Trophoblast cell (in vitro differentiated cells and primary cell): ENCODE results near the gene ZNF366.

Source experiments
- DNase-seq, 2 donors: peaks; one replicate each; pipeline ENCODE4 v3.0.0-alpha.2; 2016
- H2AFZ ChIP-seq: 2 replicates; pipeline ENCODE4 v1.6.1; 2013; ENCODE audit warnings: low read length, moderate library complexity, mild to moderate bottlenecking; ENCODE audit not compliant: insufficient read depth, poor library complexity
- H2AK5ac ChIP-seq: 2 replicates; pipeline ENCODE4 v1.6.1; 2013; ENCODE audit warnings: mild to moderate bottlenecking, low read length
- H2BK120ac ChIP-seq: 2 replicates; pipeline ENCODE4 v1.6.1; 2013; ENCODE audit warnings: low read length, mild to moderate bottlenecking, moderate library complexity; ENCODE audit not compliant: insufficient read depth, poor library complexity
- H2BK12ac ChIP-seq: 2 replicates; pipeline ENCODE4 v1.6.1; 2013; ENCODE audit warnings: mild to moderate bottlenecking, low read length, moderate library complexity
- H2BK5ac ChIP-seq: 2 replicates; pipeline ENCODE4 v1.6.1; 2013; ENCODE audit warnings: low read length, low read depth, moderate library complexity, mild to moderate bottlenecking; ENCODE audit not compliant: poor library complexity
- H3K14ac ChIP-seq: 2 replicates; pipeline ENCODE4 v1.6.1; 2013; ENCODE audit warnings: mild to moderate bottlenecking, low read length
- H3K18ac ChIP-seq: 2 replicates; pipeline ENCODE4 v1.6.1; 2013; ENCODE audit warnings: mild to moderate bottlenecking, low read length
- H3K23ac ChIP-seq: 2 replicates; pipeline ENCODE4 v1.6.1; 2013; ENCODE audit warnings: low read length
- H3K27ac ChIP-seq: 2 replicates; pipeline ENCODE4 v1.5.1; 2013; ENCODE audit warnings: low read depth, mild to moderate bottlenecking, inconsistent platforms, low read length, moderate library complexity
- H3K27me3 ChIP-seq: 2 replicates; pipeline ENCODE4 v1.6.1; 2013; ENCODE audit warnings: inconsistent platforms, mild to moderate bottlenecking, low read length, moderate library complexity; ENCODE audit not compliant: insufficient read depth
- H3K36me3 ChIP-seq, 2 experiments: 1 replicate in 1 of 2; 2 replicates in 1 of 2; pipeline ENCODE4 v1.6.1; 2013; ENCODE audit warnings: low read length in 2 of 2, mild to moderate bottlenecking in 2 of 2, moderate library complexity in 1 of 2; ENCODE audit not compliant: insufficient read depth in 2 of 2, control insufficient read depth in 1 of 2
- H3K4ac ChIP-seq: 2 replicates; pipeline ENCODE4 v1.6.1; 2013; ENCODE audit warnings: low read depth, mild to moderate bottlenecking, low read length, moderate library complexity
- H3K4me1 ChIP-seq, 2 experiments: 1 replicate in 1 of 2; 2 replicates in 1 of 2; pipeline ENCODE4 v1.6.1; 2013; ENCODE audit warnings: low read length in 2 of 2, mild to moderate bottlenecking in 2 of 2, moderate library complexity in 1 of 2; ENCODE audit not compliant: insufficient read depth in 2 of 2, control insufficient read depth in 1 of 2
- H3K4me2 ChIP-seq: 2 replicates; pipeline ENCODE4 v1.6.1; 2013; ENCODE audit warnings: inconsistent platforms, mild to moderate bottlenecking, low read length, moderate library complexity
- H3K4me3 ChIP-seq: 2 replicates; pipeline ENCODE4 v1.5.1; 2013; ENCODE audit warnings: mild to moderate bottlenecking, low read depth, low read length, inconsistent platforms
- H3K79me1 ChIP-seq: one replicate; pipeline ENCODE4 v1.6.1; 2013; ENCODE audit warnings: low read length
- H3K79me2 ChIP-seq: 2 replicates; pipeline ENCODE4 v1.6.1; 2013; ENCODE audit warnings: low read length, mild to moderate bottlenecking; ENCODE audit not compliant: control insufficient read depth, insufficient read depth, poor library complexity
- H3K9ac ChIP-seq: 2 replicates; pipeline ENCODE4 v1.6.1; 2013; ENCODE audit warnings: mild to moderate bottlenecking, low read length
- H3K9me3 ChIP-seq: 2 replicates; pipeline ENCODE4 v1.6.1; 2013; ENCODE audit warnings: low read depth, mild to moderate bottlenecking, control low read depth, inconsistent platforms, low read length; ENCODE audit not compliant: insufficient read depth
- H4K12ac ChIP-seq: 2 replicates; pipeline ENCODE4 v1.6.1; 2013; ENCODE audit warnings: low read depth, mild to moderate bottlenecking, low read length, moderate library complexity
- H4K8ac ChIP-seq: 2 replicates; pipeline ENCODE4 v1.6.1; 2013; ENCODE audit warnings: low read depth, mild to moderate bottlenecking, low read length, moderate library complexity
- H4K91ac ChIP-seq: one replicate; pipeline ENCODE4 v1.6.1; 2013; ENCODE audit warnings: low read depth, mild to moderate bottlenecking, low read length, moderate library complexity
- WGBS: extraction: QIAGEN DNeasy Blood & Tissue Kit; methylation state at CpG from one replicate; pipeline ENCODE4 v1.1.7; 2013; ENCODE audit warnings: missing lambda C conversion rate; ENCODE audit not compliant: insufficient read length, insufficient coverage; ENCODE audit errors: extremely low coverage; 5-methylcytosine and 5-hydroxymethylcytosine counted together

ZNF366 gene

GRCh38 chr5:72497823-72498222, 9.4 kb downstream of the ZNF366 start:
- Histone ChIP-seq H3K9ac (no peak overlapping the region), H3K4me3 (no peak overlapping the region), H3K79me1 (peaks cover 3% of the 10 kb centered on the region), H2BK120ac (no peak overlapping the region), H3K18ac (no peak overlapping the region), H2AK5ac (no peak overlapping the region), H3K79me2 (no peaks in the 10 kb centered on the region), H4K8ac (no peak overlapping the region), H3K14ac (no peak overlapping the region), H3K4ac (no peak overlapping the region), H2AFZ (no peak overlapping the region), H3K4me2 (no peak overlapping the region), H3K23ac (no peak overlapping the region), H4K12ac (no peak overlapping the region), H3K27me3 (no peaks in the 10 kb centered on the region), H4K91ac (no peak overlapping the region), H3K36me3 (no peaks in the 10 kb centered on the region), H3K9me3 (no peaks in the 10 kb centered on the region), H3K27ac (no peak overlapping the region), H2BK5ac (no peak overlapping the region), H3K4me1 (peaks cover 2 to 3% of the 10 kb centered on the region in 2 experiments), H2BK12ac (no peak overlapping the region)
- WGBS: no CpG with 5 or more reads among the region's 3 CpGs
- DNase-seq: no peak

GRCh38 chr5:72495410-72495809, 11.8 kb downstream of the ZNF366 start:
- no peak overlapping the region for H2BK120ac ChIP-seq
- no peak overlapping the region for H3K14ac ChIP-seq
- H2BK5ac ChIP-seq: no peak overlapping the region
- H2AK5ac ChIP-seq: no peak overlapping the region
- peaks cover 2 to 3% of the 10 kb centered on the region in 2 experiments for H3K4me1 ChIP-seq
- H2BK12ac ChIP-seq: no peak overlapping the region
- no peak overlapping the region for H2AFZ ChIP-seq
- peak in 1 of 2 donors; percentile 38 for DNase-seq
- H3K18ac ChIP-seq: no peak overlapping the region
- WGBS: no CpG with 5 or more reads among the region's 6 CpGs
- no peak overlapping the region for H4K8ac ChIP-seq
- peaks cover 3% of the 10 kb centered on the region for H3K79me1 ChIP-seq
- H3K4me2 ChIP-seq: no peak overlapping the region
- H3K9ac ChIP-seq: no peak overlapping the region
- H3K36me3 ChIP-seq: no peaks in the 10 kb centered on the region
- no peaks in the 10 kb centered on the region for H3K79me2 ChIP-seq
- no peak overlapping the region for H3K27ac ChIP-seq
- H3K4ac ChIP-seq: no peak overlapping the region
- H3K9me3 ChIP-seq: no peaks in the 10 kb centered on the region
- H4K91ac ChIP-seq: no peak overlapping the region
- no peaks in the 10 kb centered on the region for H3K27me3 ChIP-seq
- H4K12ac ChIP-seq: no peak overlapping the region
- no peak overlapping the region for H3K4me3 ChIP-seq
- no peak overlapping the region for H3K23ac ChIP-seq

- no peak overlapping the region for H3K14ac ChIP-seq
- H3K27ac ChIP-seq: no peak overlapping the region
- H3K79me2 ChIP-seq: no peaks in the 10 kb centered on the region
- no peak overlapping the region for H4K8ac ChIP-seq
- no peaks in the 10 kb centered on the region for H3K9me3 ChIP-seq
- H3K36me3 ChIP-seq: no peaks in the 10 kb centered on the region
- H3K27me3 ChIP-seq: no peaks in the 10 kb centered on the region
- H2AFZ ChIP-seq: no peak overlapping the region
- H3K4me2 ChIP-seq: no peak overlapping the region
- no peak overlapping the region for H3K9ac ChIP-seq
- H2BK12ac ChIP-seq: no peak overlapping the region
- no peaks in the 10 kb centered on the region for H3K79me1 ChIP-seq
- H2BK120ac ChIP-seq: no peak overlapping the region
- H3K18ac ChIP-seq: no peak overlapping the region
- DNase-seq: no peak
- peaks cover 2 to 3% of the 10 kb centered on the region in 2 experiments for H3K4me1 ChIP-seq
- no peak overlapping the region for H3K4me3 ChIP-seq
- H3K4ac ChIP-seq: no peak overlapping the region
- H4K91ac ChIP-seq: no peak overlapping the region
- no peak overlapping the region for H3K23ac ChIP-seq
- no peak overlapping the region for H2AK5ac ChIP-seq
- H2BK5ac ChIP-seq: no peak overlapping the region
- H4K12ac ChIP-seq: no peak overlapping the region
- no CpG with 5 or more reads among the region's 5 CpGs for WGBS
These were observed 12.5 kb downstream of the ZNF366 start for GRCh38 chr5:72494623-72495124.

GRCh38 chr5:72489536-72489935, 17.7 kb downstream of the ZNF366 start:
- H4K8ac ChIP-seq: no peak overlapping the region
- no peak overlapping the region for H3K9ac ChIP-seq
- no peaks in the 10 kb centered on the region for H3K79me1 ChIP-seq
- H3K4ac ChIP-seq: no peak overlapping the region
- no peak overlapping the region for H2BK120ac ChIP-seq
- no peak overlapping the region for H4K12ac ChIP-seq
- peak overlapping the region; percentile 53 for H2BK12ac ChIP-seq
- no peak overlapping the region for H3K23ac ChIP-seq
- H2AFZ ChIP-seq: no peak overlapping the region
- H2BK5ac ChIP-seq: no peak overlapping the region
- no peaks in the 10 kb centered on the region for H3K27me3 ChIP-seq
- H3K9me3 ChIP-seq: no peaks in the 10 kb centered on the region
- no peak overlapping the region for H3K4me2 ChIP-seq
- H3K4me3 ChIP-seq: no peak overlapping the region
- DNase-seq: no peak
- H3K14ac ChIP-seq: no peak overlapping the region
- H2AK5ac ChIP-seq: no peak overlapping the region
- peaks cover 1% of the 10 kb centered on the region for H3K79me2 ChIP-seq
- peaks cover 0 to 4% of the 10 kb centered on the region in 2 experiments for H3K4me1 ChIP-seq
- no peaks in the 10 kb centered on the region for H3K36me3 ChIP-seq
- no peak overlapping the region for H3K27ac ChIP-seq
- H3K18ac ChIP-seq: no peak overlapping the region
- H4K91ac ChIP-seq: no peak overlapping the region
